Kidney (tissue), 14 donors: ENCODE data around the gene ADGRL3. TPM values are rescaled to one million over a fixed set of nuclear protein-coding genes. Genes with fewer than 3 reads are reported as not detected.
A peak's percentile ranks its signal among the peaks of the same experiment; 100 is the strongest.

Source experiments
- DNase-seq, 5 donors: peaks; one replicate each; pipeline ENCODE4 v3.0.0-alpha.2; 2013 to 2020
- FAIRE-seq: peaks from 2 replicates; lab custom pipeline; 2012; peaks lifted over from hg19 to GRCh38; lab: Jason Lieb, UNC
- H3K27ac ChIP-seq, 2 donors: one replicate each; pipeline ENCODE4 v1.7.0; 2013; ENCODE audit warnings: low read depth in 2 of 2, low read length in 2 of 2, inconsistent platforms in 1 of 2
- H3K27me3 ChIP-seq: one replicate; pipeline ENCODE4 v1.7.1; 2013; ENCODE audit warnings: low read length, inconsistent platforms; ENCODE audit not compliant: control insufficient read depth, insufficient read depth
- H3K36me3 ChIP-seq, 3 donors: one replicate each; pipeline versions ENCODE4 v1.7.0 to v1.7.1; 2013; ENCODE audit warnings: low read length in 3 of 3, control low read depth in 1 of 3, inconsistent platforms in 1 of 3; ENCODE audit not compliant: insufficient read depth in 3 of 3, control insufficient read depth in 2 of 3
- H3K4me1 ChIP-seq, 3 donors: one replicate each; pipeline versions ENCODE4 v1.7.0 to v1.7.1; 2013; ENCODE audit warnings: low read length in 3 of 3, inconsistent platforms in 1 of 3, low read depth in 1 of 3; ENCODE audit not compliant: control insufficient read depth in 2 of 3, insufficient read depth in 2 of 3
- H3K4me3 ChIP-seq, 3 donors: one replicate each; pipeline versions ENCODE4 v1.7.0 to v1.8.1; 2013; ENCODE audit warnings: low read length in 3 of 3, control low read depth in 1 of 3, inconsistent platforms in 1 of 3
- H3K9ac ChIP-seq, 3 donors: one replicate each; pipeline versions ENCODE4 v1.7.0 to v1.7.1; 2013; ENCODE audit warnings: low read length in 3 of 3, control low read depth in 1 of 3, inconsistent platforms in 1 of 3
- H3K9me3 ChIP-seq, 3 donors: one replicate each; pipeline versions ENCODE4 v1.7.0 to v1.7.1; 2013; ENCODE audit warnings: low read length in 3 of 3, control low read depth in 1 of 3, inconsistent platforms in 1 of 3; ENCODE audit not compliant: control insufficient read depth in 2 of 3, insufficient read depth in 1 of 3
- CTCF ChIP-seq: IDR thresholded peaks from 3 replicates; pipeline ENCODE4 v1.5.1; 2012; ENCODE audit warnings: mild to moderate bottlenecking, moderate library complexity, borderline replicate concordance; ENCODE audit not compliant: insufficient read depth; ENCODE audit errors: extremely low read depth
- intact Hi-C: fragments of 100-400 bp; cut with DNase I; formaldehyde crosslinking; loops from one replicate; pipeline ENCODE4 v1.11.1; 2022
- polyA plus RNA-seq: library from polyadenylated mRNA; stranded (reverse); fragments of 350-450 nt; fragmentation: Illumina TruSeq; extraction: RNeasy Lipid Tissue Mini Kit (QIAGEN cat#74804); gene quantifications from one replicate; pipeline ENCODE4 v1.2.3, GENCODE V29; 2014; ENCODE audit warnings: low read depth, low replicate concordance; ENCODE audit not compliant: insufficient read depth
- total RNA-seq: library from RNA; stranded (reverse); fragmentation: NEBNext Ultra II Directional; extraction: Animal tissue kit (Norgen Biotek cat#: 25700); gene quantifications from one replicate; pipeline ENCODE4 v1.2.1, GENCODE V29; 2021
- donor health status: control.
- donor health status: control.
- donor health status: control.
- donor health status: control.
- donor health status: control.
- donor health status: DM: yes; HTN: yes; CAD: no.
- donor health status: Normal renal cell carcinoma (clear cell type).

ADGRL3 gene
- total and polyA plus RNA-seq, 2 donors from 2014 or later: 1.3 to 8.9 TPM

- Histone ChIP-seq H3K9me3 (no peaks in the 10 kb centered on the region), H3K9ac (no peak overlapping the region), H3K27me3 (no peaks in the 10 kb centered on the region), H3K27ac (no peak overlapping the region), H3K4me1 (no peaks in the 10 kb centered on the region), H3K4me3 (no peak overlapping the region), H3K36me3 (no peaks in the 10 kb centered on the region)
- peak in 1 of 5 donors; percentile 22 for DNase-seq
- intact Hi-C loops: no loop called here
- TF ChIP-seq CTCF: no peak
- no peak for FAIRE-seq
These were observed 686.0 kb downstream of the ADGRL3 start for GRCh38 chr4:61886131-61886530.

GRCh38 chr4:61889117-61889516, 689.0 kb downstream of the ADGRL3 start:
- Histone ChIP-seq H3K4me1 (no peaks in the 10 kb centered on the region), H3K27ac (no peak overlapping the region), H3K27me3 (no peaks in the 10 kb centered on the region), H3K9ac (no peak overlapping the region), H3K9me3 (no peaks in the 10 kb centered on the region), H3K4me3 (no peak overlapping the region), H3K36me3 (no peaks in the 10 kb centered on the region)
- FAIRE-seq: no peak
- intact Hi-C loops: no loop called here
- TF ChIP-seq CTCF: no peak
- DNase-seq: no peak

GRCh38 chr4:61890321-61890720, 690.2 kb downstream of the ADGRL3 start:
- no peak for FAIRE-seq
- intact Hi-C loops: no loop called here

More at GRCh38 chr4:61890321-61890720, 690.2 kb downstream of the ADGRL3 start:
- TF ChIP-seq CTCF: no peak
- Histone ChIP-seq H3K36me3 (no peaks in the 10 kb centered on the region), H3K4me1 (no peaks in the 10 kb centered on the region), H3K27ac (no peak overlapping the region), H3K9ac (no peak overlapping the region), H3K27me3 (no peaks in the 10 kb centered on the region), H3K9me3 (no peaks in the 10 kb centered on the region), H3K4me3 (no peak overlapping the region)
- no peak for DNase-seq
